ENCODE results near the gene STUM.

GRCh38 chr1:226641671-226642231, 93.2 kb downstream of the STUM start:
- TF ChIP-seq NFE2L2 (conservative IDR thresholded peaks at IDR 0.05; ENCODE audit: low read length): no peak
- no peak for TF ChIP-seq POLR2A (IDR thresholded peaks at IDR 0.05; ENCODE audit: low read length)
- TF ChIP-seq CTCF (IDR thresholded peaks at IDR 0.05): no peak
- no peak for TF ChIP-seq BHLHE40 (IDR thresholded peaks at IDR 0.05; ENCODE audit: low read depth, low read length)
- TF ChIP-seq MAZ (IDR thresholded peaks at IDR 0.05; ENCODE audit: borderline replicate concordance, low read depth, low read length): no peak
- TF ChIP-seq USF2 (IDR thresholded peaks at IDR 0.05): no peak
- TF ChIP-seq EP300 (IDR thresholded peaks at IDR 0.05): no peak
- TF ChIP-seq POLR2AphosphoS2 (conservative IDR thresholded peaks at IDR 0.05; ENCODE audit: low read length): no peak
- TF ChIP-seq CHD2 (IDR thresholded peaks at IDR 0.05; ENCODE audit: low read length, partially characterized antibody): no peak
- no peak for TF ChIP-seq RCOR1 (IDR thresholded peaks at IDR 0.05; ENCODE audit: low read depth, low read length)

All from A549 (cell line).